Measurements from ENCODE around the gene UGT3A2.
"Not testable (repeated sequence)": the region's sequence is repeated elsewhere in the genome, so short reads cannot be mapped to it uniquely, and the experiment has no call there.

Gene UGT3A2

DNA sequence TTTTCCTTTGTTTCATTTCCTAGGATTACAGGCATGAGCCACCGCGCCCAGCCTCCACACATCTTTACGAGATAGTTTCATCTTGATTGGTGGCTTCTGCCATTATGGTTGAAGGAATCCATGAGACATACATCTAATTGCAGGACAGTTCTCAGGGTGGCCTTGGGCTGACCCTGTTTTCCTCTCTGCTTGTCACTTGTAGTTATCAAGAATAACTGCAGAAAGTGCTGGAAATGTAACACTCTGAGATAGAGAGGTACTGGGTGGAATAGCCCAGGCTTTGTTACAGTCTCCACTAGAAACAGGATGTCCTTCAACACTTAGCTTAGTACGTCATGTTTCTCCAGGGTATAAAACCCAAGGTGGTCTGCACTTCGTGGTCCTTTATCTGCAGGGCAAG is 10.7 kb downstream of the UGT3A2 start:
- DNase-seq, result no peak
- intact Hi-C loops (cut with DNase I), result no loop called here

DNA sequence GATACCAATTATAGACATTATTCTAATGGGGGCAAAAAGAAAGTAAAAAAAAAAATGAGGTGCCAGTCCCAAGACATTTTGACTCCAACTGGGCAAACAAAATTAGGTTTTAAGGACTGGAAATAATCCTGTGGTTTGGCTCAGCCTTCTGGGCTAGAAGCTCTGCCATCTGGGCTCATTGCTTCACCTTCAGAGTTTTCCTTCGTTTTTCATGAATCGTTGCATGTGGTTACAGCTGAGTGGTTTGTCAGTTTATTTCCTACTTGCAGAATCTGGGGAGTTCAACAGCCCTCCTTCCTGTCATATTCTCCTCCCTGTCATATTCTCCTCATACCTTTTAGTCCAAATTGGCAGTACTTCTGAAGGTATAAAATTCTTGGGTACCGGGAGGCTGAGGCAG is 12.0 kb downstream of the UGT3A2 start:
- intact Hi-C loops (cut with DNase I), result no loop called here
- DNase-seq, result no peak

DNA sequence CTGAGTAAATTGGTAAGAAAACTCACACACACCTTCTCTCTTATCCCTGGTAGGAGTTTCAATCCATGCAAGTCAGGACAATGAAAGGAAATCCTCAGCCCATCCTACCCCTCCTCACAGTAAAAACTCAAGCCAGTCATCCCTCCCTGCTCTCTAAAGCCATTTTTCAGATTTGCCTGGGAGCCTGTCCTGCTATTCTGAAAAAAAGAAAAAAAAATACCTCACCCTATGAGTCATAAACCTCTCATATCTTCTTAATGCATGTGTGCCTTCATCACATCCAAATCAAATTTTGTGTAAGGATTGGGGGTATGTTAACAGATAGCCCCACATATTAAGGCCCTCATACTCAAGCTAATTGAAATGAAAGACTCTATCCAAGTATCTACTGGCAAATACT is 14.1 kb downstream of the UGT3A2 start:
- intact Hi-C loops (cut with DNase I), result no loop called here
- DNase-seq, result no peak

DNA sequence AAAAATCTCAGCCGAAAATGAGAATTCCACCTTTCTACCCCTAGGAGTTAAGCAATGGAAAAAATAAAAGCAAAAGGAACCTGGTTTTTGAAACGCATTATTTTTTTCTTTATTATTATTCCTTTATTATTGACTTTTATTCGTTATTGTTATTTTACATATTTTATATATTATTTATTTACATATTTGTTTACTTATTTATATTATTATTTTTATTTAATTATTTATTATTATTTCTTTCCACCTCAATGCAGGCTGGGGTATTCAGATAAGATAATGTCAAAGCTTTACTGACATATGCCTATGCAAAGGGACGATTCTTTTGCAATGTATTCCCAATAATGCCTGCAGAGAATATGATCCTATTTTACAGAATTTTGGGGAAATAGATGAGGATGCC is 16.7 kb downstream of the UGT3A2 start:
- no peak for DNase-seq
- intact Hi-C loops (cut with DNase I), result no loop called here

DNA sequence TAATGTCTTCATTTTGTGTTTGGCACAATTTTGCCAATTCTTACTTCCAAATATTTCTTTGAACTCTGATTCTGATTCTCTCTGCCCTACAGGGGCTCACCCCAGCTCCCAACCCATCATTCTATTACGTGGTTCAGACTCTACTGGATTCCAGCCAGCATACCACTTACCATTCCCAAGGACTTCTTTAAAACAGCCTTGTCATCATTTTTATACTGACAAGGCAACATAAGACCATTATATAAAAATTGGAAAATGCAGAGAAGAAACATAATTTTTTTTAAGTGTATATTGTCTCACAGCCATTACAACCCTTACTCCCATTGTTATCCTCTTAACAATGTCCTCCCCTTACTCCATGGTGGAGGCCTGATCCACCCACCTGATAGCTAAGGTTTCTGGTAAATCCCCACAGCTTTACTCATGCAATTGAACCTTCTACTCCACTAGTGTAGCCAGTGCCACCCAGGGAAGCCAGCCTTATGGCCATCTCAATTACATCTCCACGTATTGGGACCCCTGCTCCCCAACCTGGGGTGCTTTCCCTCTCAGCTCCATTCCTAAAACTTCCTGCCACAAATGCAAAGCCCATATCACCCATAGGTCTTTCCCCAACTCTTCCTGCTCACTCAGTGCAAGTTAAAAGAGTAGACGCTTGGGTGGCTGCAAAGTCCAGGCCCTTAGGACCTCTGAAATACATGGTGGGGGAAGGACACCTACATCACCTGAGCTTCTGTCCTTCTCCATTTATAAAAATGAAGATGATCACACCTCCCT is 19.1 kb downstream of the UGT3A2 start:
- DNase-seq, result no peak
- intact Hi-C loops (cut with DNase I), result no loop called here

DNA sequence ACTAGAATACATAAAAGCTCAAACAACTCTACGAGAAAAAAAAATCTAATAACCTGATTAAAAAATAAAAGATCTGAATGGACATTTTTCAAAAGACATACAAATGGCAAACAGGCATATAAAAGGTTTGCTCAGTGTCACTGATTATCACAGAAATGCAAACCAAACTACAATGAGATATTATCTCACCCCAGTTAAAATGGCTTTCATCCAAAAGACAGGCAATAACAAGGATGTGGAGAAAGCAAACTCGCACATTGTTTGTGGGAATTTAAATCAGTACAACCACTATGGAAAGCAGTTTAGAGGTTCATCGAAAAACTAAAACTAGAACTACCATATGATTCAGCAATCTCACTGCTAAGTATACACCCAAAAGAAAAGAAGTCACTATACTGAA is 20.8 kb downstream of the UGT3A2 start:
- no peak for DNase-seq
- intact Hi-C loops (cut with DNase I), result no loop called here

DNA sequence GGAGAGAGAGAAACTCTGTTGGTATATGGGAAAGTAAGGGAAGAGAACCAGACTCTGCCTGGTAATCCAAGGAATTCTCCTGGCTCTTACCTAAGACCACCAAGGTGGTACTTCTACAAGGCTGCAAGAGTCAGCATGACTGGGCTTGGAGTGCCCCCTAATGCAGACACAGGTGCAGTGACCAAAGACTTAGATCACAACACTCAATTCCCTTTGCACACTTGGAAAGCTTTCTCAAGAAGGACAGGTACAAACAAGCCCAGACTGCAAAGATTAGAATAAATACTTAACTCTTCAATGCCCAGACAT is 25.2 kb downstream of the UGT3A2 start:
- intact Hi-C loops (cut with DNase I), result no loop called here

DNA sequence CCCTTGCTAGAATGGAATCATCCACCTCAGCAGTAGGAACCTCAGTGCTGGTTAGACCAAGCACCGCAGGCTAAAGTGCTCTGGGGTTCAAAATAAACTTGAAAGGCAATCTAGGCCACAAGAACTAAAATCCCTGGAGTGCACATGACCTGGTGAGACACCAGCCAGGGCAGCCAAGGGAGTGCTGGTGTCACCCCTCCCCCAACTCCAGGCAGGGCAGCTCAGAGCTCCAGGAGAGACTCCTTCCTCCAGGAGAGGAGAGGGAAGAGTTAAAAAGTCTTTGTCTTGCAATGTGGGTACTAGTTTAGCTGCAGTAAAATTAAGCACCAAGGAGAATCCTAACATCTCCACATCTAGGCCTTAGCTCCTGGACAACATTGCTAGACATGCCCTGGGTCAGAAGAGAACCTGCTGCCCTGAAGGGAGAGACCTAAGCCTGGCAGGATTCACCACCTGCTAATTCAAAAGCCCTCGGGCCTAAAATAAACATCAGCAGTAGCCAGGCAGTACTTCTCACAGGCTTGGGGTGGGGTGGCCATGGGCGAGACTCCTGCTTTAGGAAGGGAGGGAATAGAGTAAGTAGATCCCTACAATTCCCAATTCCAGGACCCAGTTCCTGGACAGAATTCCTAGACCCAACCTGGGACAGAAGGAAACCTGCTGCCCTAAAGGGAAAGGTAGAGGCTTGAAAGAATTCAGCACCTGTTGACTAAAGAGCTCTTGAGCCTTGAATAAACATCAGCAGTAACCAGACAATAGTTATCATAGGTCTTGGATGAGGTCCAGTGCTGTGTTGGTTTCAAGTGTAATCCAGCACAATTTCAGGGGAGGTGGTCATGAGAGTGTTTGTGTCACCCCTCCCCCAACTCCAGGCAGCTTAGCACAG is 25.8 kb downstream of the UGT3A2 start:
- intact Hi-C loops (cut with DNase I), result no loop called here
- DNase-seq, result no peak

More for the DNA sequence above, 25.2 kb downstream of the UGT3A2 start:
- no peak for DNase-seq

DNA sequence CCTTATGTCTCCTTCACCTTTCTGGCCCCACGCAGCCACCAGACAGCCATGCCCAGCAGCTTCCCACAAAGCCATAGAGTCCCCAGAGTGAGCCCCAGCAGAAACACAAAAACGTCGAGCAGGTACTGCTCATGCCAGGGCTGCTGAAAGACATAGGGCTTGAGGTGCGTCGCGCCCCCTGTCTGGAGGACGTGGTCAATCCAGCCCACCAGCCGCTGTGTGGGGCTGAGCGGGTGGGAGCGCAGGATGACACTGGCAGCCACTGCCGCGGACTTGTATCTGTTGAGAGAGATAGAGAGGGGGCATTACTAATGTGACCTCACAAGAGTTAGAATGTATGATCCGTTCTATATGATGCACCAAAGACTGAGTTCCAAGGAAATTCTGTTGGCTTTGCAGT is 31.0 kb downstream of the UGT3A2 start:
- intact Hi-C loops (cut with DNase I), result no loop called here
- no peak for DNase-seq

DNA sequence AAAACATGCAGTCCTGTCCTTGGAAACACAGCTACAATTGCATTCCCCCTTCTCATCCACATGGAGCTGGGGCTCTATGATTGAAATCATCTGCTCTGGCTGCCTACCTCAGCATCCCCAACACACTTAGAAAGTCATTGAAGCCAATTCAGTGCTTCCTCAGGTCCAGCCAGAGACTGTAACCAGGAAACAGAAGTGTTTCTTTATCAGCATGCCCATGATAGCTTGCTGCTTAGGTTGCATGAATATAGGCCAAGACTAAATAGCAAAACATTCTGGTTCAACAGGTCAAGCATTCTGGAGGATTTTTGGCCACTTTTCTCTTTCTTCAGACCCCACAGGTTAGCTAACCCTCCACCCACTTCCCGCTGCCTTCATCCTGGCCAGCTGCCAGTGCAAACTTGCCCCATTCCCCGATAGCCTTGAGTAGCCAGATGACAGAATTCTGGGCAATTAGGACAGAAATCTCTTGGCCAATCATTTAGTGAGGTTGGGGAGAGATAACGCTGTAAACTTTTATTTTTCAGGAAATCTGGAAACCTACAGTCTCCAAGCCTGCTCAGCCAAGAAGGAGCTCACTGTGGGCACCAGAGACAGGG is 32.0 kb downstream of the UGT3A2 start:
- DNase-seq; intact Hi-C loops (cut with DNase I): not testable (repeated sequence)

DNA sequence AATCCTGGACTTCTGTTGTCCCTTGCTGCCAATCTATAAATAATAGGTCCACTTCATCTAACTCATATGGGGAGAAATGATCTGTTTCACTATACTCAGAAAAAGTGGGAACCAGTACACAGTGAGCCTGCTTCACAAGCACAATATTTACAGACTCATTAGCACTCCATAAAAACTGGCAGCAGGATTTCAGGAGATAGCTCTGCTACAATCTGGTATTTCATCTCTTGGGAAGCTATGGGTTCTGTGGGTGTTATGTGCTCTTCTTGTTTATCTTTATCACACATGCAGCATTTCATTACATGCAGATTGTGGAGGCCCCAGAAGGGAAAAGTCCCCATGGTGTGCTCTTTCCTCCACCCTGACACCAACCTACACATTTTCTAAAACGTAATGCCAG is 33.2 kb downstream of the UGT3A2 start:
- intact Hi-C loops (cut with DNase I), result no loop called here
- DNase-seq, result no peak

DNA sequence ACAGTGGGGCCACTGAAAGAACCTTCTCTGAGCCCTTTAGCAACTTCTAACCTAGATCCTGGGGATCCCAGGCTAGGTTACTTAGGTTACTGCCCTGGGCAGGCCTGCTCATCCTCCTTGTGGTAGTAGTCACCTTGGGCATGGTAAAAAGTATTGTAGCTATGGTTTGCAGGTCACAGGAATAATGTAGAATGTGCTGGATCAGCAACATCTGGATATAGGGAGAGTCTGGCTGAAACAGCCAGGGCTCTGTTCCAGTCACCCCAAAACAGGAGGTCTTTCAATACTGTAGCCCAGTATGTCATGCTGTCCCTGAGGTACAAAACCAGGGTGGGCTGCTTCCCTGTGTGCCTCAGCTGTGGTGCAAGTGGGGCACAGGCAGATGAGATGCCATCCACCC is 33.6 kb downstream of the UGT3A2 start:
- intact Hi-C loops (cut with DNase I), result no loop called here
- no peak for DNase-seq

DNA sequence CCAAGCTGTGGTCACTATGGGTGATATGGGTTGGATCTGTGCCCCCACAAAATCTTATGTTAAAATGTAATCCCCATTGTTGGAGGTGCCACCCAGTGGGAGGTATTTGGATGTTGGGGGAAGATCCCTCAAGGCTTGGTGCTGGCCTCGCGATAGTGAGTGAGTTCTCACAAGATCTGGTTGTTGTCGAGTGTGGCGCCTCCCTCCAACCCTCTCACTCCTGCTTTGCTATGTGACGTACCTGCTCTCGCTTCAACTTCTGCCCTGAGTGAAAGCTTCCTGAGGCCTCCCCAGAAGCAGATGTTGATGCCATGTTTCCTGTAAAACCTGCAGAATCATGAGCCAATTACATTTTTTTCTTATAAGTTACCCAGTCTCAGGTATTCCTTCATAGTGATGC is 35.5 kb downstream of the UGT3A2 start:
- intact Hi-C loops (cut with DNase I), result no loop called here
- no peak for DNase-seq

DNA sequence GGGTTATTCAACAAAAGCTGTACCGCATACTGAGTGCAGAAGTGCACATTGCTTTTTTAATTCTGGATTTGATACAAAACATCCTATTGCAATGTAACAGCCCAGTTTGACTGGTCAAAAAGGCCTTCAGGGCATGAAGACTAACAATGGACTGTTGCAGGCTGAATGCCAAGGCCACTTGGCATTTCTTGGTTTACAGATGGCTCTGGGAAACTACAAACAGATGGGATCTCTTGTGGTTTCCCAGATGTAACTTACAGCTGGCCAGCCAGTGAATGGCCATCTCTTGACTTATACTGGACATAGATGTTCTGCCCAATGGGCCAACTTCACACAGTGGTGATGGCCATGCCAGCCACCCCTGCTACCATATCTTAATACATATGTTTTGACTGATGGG is 36.8 kb downstream of the UGT3A2 start:
- peak in 40 of 42 donors; percentile 3 to 82 (median 53) for DNase-seq
- intact Hi-C loops (cut with DNase I), result no loop called here

DNA sequence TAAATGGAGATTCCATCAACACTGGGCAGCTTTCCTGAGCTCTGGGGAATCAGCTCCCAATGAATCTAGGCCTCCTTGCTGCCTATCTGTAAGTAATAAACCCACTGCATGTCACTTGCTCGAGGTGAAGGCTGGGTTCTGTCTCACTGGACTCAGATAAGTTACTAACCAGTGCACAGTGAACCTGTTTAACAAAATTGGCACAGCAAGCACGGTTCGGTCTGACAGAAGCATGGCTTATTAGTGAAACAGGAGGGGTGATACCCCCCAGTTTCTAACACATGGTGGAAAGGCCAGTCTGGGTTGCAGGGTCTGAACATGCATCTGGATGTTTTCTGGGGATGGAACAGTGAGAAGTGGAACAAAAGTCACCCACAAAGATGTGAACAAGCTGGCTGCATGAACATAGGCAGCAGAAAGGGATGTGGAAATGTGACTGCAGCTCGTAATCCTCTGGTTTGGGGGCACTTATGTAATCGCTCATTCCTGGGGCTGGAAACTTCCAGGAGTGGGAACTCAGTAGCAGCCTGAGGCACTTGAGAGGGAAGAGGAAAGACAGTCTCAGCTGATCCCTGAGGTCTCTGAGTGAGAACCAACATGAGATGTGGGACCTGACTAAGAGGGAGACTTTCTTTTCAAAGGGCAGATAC is 37.7 kb downstream of the UGT3A2 start:
- intact Hi-C loops (cut with DNase I), result no loop called here
- DNase-seq, result no peak

DNA sequence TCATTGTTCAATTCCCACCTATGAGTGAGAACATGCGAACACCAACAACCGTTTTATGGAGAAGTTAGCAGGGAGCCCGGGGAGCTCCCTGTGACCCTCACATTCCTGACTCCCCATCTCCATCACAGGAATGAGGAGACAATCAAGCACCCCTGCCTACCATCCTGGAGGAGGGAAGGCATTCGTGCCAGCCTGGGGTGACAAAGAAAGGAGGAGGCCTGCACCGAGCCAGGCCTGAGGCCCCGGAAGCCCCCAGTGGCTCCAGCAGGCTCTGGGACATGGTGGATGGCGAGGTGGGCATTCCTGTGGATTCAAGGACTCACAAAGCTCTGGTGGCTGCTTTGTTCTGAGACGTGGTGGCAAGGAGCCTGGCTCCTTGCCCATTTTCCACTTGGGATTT is 39.0 kb downstream of the UGT3A2 start:
- intact Hi-C loops (cut with DNase I), result no loop called here
- no peak for DNase-seq

DNA sequence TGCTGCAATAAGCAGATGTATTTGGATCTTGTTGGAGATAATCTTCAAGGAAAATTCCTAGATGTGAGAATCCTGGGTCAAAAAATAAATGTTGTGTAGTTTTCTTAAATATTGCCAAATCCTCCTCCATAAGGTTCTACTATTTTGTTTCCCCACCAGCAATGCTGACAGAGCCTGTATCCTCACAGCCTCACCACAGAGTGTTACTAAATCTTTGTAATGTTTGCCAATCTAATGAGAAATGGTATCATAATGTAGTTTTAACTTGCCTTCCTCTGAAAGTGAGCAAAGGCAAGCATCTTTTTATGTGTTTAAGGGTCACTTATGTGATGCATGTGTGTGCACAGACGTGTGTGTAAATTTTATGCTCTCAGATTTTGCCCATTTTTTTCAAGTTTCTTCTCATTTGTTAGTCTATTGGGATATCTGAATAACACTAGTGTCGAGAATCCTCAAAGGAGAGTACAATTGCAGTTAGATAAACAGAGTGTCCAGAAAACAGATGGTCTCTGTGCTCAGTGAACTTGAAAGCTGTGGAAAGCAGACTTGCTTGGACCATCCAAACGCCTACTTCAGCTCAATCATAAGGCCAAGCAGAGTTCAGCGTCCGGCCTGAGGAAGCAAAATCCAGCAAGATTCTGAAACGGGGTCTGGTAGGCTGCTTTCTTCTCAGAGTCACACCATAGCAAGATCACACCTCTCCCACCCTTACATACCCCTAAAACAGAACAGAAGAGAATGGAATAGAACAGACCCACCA is 39.8 kb downstream of the UGT3A2 start:
- DNase-seq, result no peak
- intact Hi-C loops (cut with DNase I), result no loop called here

DNA sequence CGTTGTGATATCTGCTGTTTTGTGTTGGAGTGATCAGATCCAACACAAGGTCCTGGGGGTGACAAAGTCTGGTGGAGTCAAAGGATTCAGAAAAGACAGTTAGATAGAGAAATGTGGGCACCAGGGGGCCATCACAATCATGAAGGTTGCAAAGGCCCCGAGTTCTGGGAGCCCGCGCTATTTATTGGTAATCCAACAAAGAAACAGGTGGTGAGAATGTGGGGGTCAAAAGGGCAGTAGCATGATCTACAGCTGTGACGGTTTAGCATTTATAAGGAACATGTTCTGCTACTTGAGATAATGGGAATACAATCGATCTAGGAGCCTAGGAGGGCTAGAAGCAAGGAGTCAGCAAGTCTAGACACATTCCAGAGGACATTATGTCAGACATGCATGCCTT is 44.4 kb downstream of the UGT3A2 start:
- intact Hi-C loops (cut with DNase I); DNase-seq: not testable (repeated sequence)

DNA sequence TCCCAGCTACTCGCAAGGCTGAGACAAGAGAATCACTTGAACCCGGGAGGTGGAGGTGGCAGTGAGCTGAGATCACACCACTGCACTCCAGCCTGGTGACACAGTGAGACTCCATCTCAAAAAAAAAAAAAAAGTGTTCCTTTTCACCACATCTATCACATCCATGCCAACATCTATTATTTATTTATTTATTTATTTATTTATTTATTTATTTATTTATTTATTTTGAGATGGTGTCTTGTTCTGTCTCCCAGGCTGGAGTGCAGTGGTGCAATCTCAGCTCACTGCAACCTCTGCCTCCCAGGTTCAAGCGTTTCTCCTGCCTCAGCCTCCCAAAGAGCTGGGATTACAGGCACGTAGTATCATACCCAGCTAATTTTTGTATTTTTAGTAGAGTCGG is 47.1 kb downstream of the UGT3A2 start:
- intact Hi-C loops (cut with DNase I); DNase-seq: not testable (repeated sequence)

Data from head of caudate nucleus (tissue), 42 donors.